ENCODE data around the gene SMAD7. TPM values are rescaled to one million over a fixed set of nuclear protein-coding genes. Genes with fewer than 3 reads are reported as not detected.

SMAD7 gene
- total RNA-seq, 4 donors from 2014 or later: 9.1 to 13.4 (median 10.8) TPM

DNA sequence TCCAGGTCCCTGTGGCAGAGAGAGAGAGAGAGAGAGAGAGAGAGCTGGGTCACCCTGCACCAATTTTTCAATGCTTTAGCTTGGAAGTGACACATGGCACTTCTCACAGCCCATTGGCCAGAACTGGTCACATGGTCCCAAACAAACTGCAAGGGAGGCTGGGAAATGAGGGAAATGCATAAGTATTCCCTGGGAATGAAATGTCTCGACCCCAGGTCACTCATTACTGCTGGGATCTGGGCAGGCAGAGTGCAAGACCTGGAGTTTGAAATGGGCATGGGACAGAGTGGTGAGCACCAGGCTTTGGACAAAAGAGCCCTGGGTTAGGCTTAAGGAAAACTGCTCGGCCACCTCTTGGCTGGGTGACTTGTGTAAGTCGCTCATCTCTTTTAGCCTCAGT lies 37.0 kb downstream of the SMAD7 start:
- no peak for ATAC-seq
- intact Hi-C loops (cut with DNase I; ENCODE audit: low total_unique reads): no loop called here
- H3K4me1 ChIP-seq: no peaks in the 10 kb centered on the region
- TF ChIP-seq POLR2A (IDR thresholded peaks at IDR 0.05) (no peak), CTCF (IDR thresholded peaks at IDR 0.05 in 4 of 5, conservative IDR thresholded peaks at IDR 0.05 in 1 of 5) (no peak)
- H3K9me3 ChIP-seq: no peaks in the 10 kb centered on the region
- DNase-seq: no peak
- H3K27me3 ChIP-seq: no peaks in the 10 kb centered on the region
- H3K27ac ChIP-seq: no peak overlapping the region
- no peaks in the 10 kb centered on the region for H3K36me3 ChIP-seq
- in situ Hi-C loops (cut with MboI; ENCODE audit: low sequenced_read_pairs in 4 of 4): no loop called here
- H3K4me3 ChIP-seq: no peak overlapping the region

- H3K27me3 ChIP-seq: no peaks in the 10 kb centered on the region
- H3K27ac ChIP-seq: no peak overlapping the region
- in situ Hi-C loops (cut with MboI; ENCODE audit: low sequenced_read_pairs in 4 of 4) (no loop called here), intact Hi-C loops (cut with DNase I; ENCODE audit: low total_unique reads) (no loop called here)
- ATAC-seq (no peak), DNase-seq (no peak)
- no peaks in the 10 kb centered on the region for H3K4me1 ChIP-seq
- H3K36me3 ChIP-seq: no peaks in the 10 kb centered on the region
- no peak overlapping the region for H3K4me3 ChIP-seq
- TF ChIP-seq POLR2A (IDR thresholded peaks at IDR 0.05) (no peak), CTCF (IDR thresholded peaks at IDR 0.05 in 4 of 5, conservative IDR thresholded peaks at IDR 0.05 in 1 of 5) (no peak)
- no peaks in the 10 kb centered on the region for H3K9me3 ChIP-seq
Measured at GRCh38 chr18:48913201-48913600, 37.6 kb downstream of the SMAD7 start.

GRCh38 chr18:48910972-48911545 lies 39.7 kb downstream of the SMAD7 start:
- Histone ChIP-seq H3K36me3 (no peaks in the 10 kb centered on the region), H3K27ac (no peak overlapping the region), H3K9me3 (no peaks in the 10 kb centered on the region), H3K4me1 (no peaks in the 10 kb centered on the region), H3K27me3 (no peaks in the 10 kb centered on the region), H3K4me3 (no peak overlapping the region)
- ATAC-seq: no peak
- DNase-seq: no peak
- TF ChIP-seq POLR2A (IDR thresholded peaks at IDR 0.05): no peak
- TF ChIP-seq CTCF (IDR thresholded peaks at IDR 0.05 in 4 of 5, conservative IDR thresholded peaks at IDR 0.05 in 1 of 5): no peak
- intact Hi-C loops (cut with DNase I; ENCODE audit: low total_unique reads) (no loop called here), in situ Hi-C loops (cut with MboI; ENCODE audit: low sequenced_read_pairs in 4 of 4) (no loop called here)

DNA sequence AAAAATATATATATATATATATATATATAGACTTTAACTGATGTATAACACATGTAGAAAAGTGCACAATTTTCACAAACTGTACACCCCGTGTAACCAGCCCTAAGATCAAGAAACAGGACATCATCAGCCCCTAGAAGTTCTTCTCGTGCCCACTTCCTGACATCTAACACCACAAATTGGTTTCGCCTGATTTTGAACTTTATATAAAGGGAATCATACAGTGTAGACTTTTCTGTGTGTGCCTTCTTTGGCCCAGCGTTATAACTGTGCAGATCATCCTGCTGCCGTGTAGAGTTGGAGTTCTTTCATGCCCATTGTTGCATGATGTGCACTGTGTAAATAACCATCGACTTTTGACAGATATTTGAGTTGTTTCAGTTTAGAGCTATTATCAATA lies 41.0 kb downstream of the SMAD7 start:
- intact Hi-C loops (cut with DNase I; ENCODE audit: low total_unique reads): no loop called here
- in situ Hi-C loops (cut with MboI; ENCODE audit: low sequenced_read_pairs in 4 of 4): no loop called here
- TF ChIP-seq CTCF (IDR thresholded peaks at IDR 0.05 in 4 of 5, conservative IDR thresholded peaks at IDR 0.05 in 1 of 5) (no peak), POLR2A (IDR thresholded peaks at IDR 0.05) (no peak)

GRCh38 chr18:48908916-48909315 lies 41.8 kb downstream of the SMAD7 start:
- in situ Hi-C loops (cut with MboI; ENCODE audit: low sequenced_read_pairs in 4 of 4): no loop called here

More for the DNA sequence above, 41.0 kb downstream of the SMAD7 start:
- Histone ChIP-seq H3K27ac (no peak overlapping the region), H3K9me3 (no peaks in the 10 kb centered on the region), H3K27me3 (no peaks in the 10 kb centered on the region), H3K4me1 (no peaks in the 10 kb centered on the region), H3K4me3 (no peak overlapping the region), H3K36me3 (no peaks in the 10 kb centered on the region)
- ATAC-seq (no peak), DNase-seq (no peak)

More at GRCh38 chr18:48908916-48909315, 41.8 kb downstream of the SMAD7 start:
- Histone ChIP-seq H3K27me3 (no peaks in the 10 kb centered on the region), H3K36me3 (no peaks in the 10 kb centered on the region), H3K4me3 (no peak overlapping the region), H3K9me3 (no peaks in the 10 kb centered on the region), H3K27ac (no peak overlapping the region), H3K4me1 (no peaks in the 10 kb centered on the region)
- intact Hi-C loops (cut with DNase I; ENCODE audit: low total_unique reads): no loop called here
- TF ChIP-seq CTCF (IDR thresholded peaks at IDR 0.05 in 4 of 5, conservative IDR thresholded peaks at IDR 0.05 in 1 of 5) (no peak), POLR2A (IDR thresholded peaks at IDR 0.05) (no peak)
- ATAC-seq (no peak), DNase-seq (no peak)

Measured in gastrocnemius medialis (tissue), 4 donors.